Measurements from ENCODE around the gene SUN1.

GRCh38 chr7:919924-920341 lies 87.7 kb downstream of the SUN1 start:
- TF ChIP-seq CTCF (IDR thresholded peaks at IDR 0.05; ENCODE audit: low read length): no peak
- TF ChIP-seq EZH2 (optimal IDR thresholded peaks at IDR 0.05; ENCODE audit: low read depth, low read length): no peak
- no peak for TF ChIP-seq EZH2phosphoT487 (IDR thresholded peaks at IDR 0.05; ENCODE audit: low read length)
